Skeletal muscle tissue (tissue), 4 donors: ENCODE data around the gene GUSB. TPM values are rescaled to one million over a fixed set of nuclear protein-coding genes. Genes with fewer than 3 reads are reported as not detected.
A peak's percentile ranks its signal among the peaks of the same experiment; 100 is the strongest.
"Not testable (repeated sequence)": the region's sequence is repeated elsewhere in the genome, so short reads cannot be mapped to it uniquely, and the experiment has no call there.

Experiments used
- H3K27ac ChIP-seq: one replicate; pipeline ENCODE4 v1.7.0; 2013; ENCODE audit warnings: mild to moderate bottlenecking, low read depth, low read length, inconsistent platforms
- H3K27me3 ChIP-seq, 3 donors: one replicate each; pipeline ENCODE4 v1.7.0; 2013; ENCODE audit warnings: low read length in 3 of 3; ENCODE audit not compliant: control insufficient read depth in 3 of 3, insufficient read depth in 3 of 3
- H3K36me3 ChIP-seq, 3 donors: one replicate each; pipeline ENCODE4 v1.7.0; 2013; ENCODE audit warnings: low read length in 3 of 3; ENCODE audit not compliant: control insufficient read depth in 3 of 3, insufficient read depth in 3 of 3
- H3K4me1 ChIP-seq, 3 donors: one replicate each; pipeline ENCODE4 v1.7.0; 2013; ENCODE audit warnings: low read length in 3 of 3, mild to moderate bottlenecking in 3 of 3; ENCODE audit not compliant: control insufficient read depth in 3 of 3, insufficient read depth in 3 of 3
- H3K4me3 ChIP-seq, 3 donors: one replicate each; pipeline ENCODE4 v1.7.0; 2013; ENCODE audit warnings: low read length in 3 of 3
- H3K9ac ChIP-seq, 3 donors: one replicate each; pipeline ENCODE4 v1.7.0; 2013; ENCODE audit warnings: low read length in 3 of 3, mild to moderate bottlenecking in 3 of 3, moderate library complexity in 2 of 3, low read depth in 1 of 3
- H3K9me3 ChIP-seq, 3 donors: one replicate each; pipeline ENCODE4 v1.7.0; 2013; ENCODE audit warnings: low read length in 3 of 3; ENCODE audit not compliant: control insufficient read depth in 3 of 3
- total RNA-seq: library from RNA; depleted of rRNA; stranded (reverse); fragments of >200 nt; gene quantifications from one replicate; pipeline ENCODE4 v1.2.3, GENCODE V29; 2014
- donor health status: Osteomylitis.

The GUSB gene
- 32.9 TPM for total RNA-seq

DNA sequence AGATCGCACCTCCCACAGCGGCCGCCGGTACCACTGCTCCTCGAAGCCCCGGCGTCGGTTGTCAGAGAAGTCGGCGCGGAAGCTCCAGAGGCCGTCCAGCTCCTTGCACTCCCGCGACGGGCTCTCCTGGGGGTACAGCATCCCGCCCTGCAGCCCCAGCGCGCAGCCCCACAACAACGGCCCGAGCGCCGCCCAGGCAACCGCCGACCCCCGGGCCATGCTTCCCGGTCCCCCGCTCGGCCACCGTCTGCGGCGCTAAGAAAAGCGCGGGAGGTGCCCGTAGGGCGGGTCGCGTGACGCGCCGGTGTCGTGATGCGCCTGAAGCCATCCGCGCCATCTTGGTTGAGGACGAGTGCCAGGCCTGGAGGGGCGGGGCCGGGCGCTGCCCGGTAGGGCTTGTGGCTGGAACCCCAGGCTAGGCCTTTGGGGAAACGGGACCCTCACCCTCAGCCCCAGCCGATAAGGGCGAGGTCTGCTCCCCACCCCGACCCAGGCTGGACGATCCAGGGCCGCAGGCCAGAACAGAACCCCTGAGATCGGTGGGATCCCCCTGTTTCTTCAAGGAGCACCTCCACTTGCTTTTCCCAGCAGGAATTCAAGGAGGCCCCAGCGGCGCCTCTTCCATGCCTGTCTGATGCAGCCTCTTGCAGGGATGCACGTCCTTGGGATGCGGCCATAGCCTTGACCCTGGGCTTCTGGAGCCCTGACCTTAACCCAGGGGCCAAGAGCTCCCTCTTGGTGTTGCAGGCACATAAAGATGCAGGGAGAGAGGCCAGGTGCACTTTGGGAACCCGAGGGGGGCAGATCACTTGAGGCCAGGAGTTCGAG lies at the start of gene GUSB:
Gene GUSB (minus strand): TSS at position 249 of the 828 bp plus-strand sequence. CDS start 30 bp downstream, at position 219.
- Histone ChIP-seq H3K4me3 (peak within 1 kb of the TSS; percentile 79 to 84 (median 83)), H3K9me3 (no peaks in the 10 kb centered on the region), H3K27ac (peak within 1 kb of the TSS; percentile 69), H3K36me3 (peaks cover 9 to 12% (median 10%) of the 10 kb centered on the region in 3 donors), H3K27me3 (no peaks in the 10 kb centered on the region), H3K9ac (peak within 1 kb of the TSS; percentile 83 to 92 (median 91)), H3K4me1 (peaks cover 13 to 19% (median 13%) of the 10 kb centered on the region in 3 donors)

DNA sequence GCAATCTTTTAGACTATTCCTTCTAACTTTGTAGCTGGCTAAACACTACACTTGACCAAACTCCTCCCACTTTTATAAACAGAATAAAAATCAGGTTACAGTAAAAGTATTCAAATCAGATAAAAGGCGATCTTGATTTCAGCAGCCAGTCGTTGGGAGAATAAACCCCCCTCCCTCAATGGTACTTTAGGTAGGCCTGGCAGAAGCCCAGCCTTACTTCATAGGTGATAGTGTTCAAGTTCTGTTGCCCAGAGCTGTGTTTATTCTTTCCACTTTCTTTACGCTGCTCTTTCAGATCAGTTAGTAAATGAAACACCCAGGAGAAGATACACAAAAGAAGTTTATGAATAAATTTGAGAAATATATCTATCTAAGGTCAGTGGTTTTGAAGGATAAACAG lies 46.3 kb upstream of the GUSB start:
- not testable (repeated sequence) for H3K27me3 ChIP-seq, H3K4me3 ChIP-seq, H3K36me3 ChIP-seq, H3K9me3 ChIP-seq, H3K27ac ChIP-seq, H3K4me1 ChIP-seq, H3K9ac ChIP-seq

DNA sequence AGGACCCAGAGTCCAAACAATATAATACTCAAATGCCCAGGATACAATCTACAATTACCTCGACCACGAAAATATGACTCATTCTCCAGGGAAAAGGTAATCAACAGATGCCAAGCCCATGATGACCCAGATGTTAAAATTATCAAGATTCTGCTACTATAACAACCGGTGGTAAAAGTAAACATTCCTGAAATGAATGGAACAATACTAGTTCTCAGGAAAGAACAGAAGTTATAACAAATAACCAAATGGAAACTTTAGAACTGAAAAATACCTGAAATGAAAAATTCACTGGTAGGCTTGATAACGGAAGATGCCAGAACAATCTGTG lies 34.1 kb upstream of the GUSB start:
- no peak overlapping the region for H3K4me3 ChIP-seq
- no peaks in the 10 kb centered on the region for H3K36me3 ChIP-seq
- no peaks in the 10 kb centered on the region for H3K4me1 ChIP-seq
- no peaks in the 10 kb centered on the region for H3K27me3 ChIP-seq
- H3K9ac ChIP-seq, result no peak overlapping the region
- H3K9me3 ChIP-seq, result no peaks in the 10 kb centered on the region
- no peak overlapping the region for H3K27ac ChIP-seq

DNA sequence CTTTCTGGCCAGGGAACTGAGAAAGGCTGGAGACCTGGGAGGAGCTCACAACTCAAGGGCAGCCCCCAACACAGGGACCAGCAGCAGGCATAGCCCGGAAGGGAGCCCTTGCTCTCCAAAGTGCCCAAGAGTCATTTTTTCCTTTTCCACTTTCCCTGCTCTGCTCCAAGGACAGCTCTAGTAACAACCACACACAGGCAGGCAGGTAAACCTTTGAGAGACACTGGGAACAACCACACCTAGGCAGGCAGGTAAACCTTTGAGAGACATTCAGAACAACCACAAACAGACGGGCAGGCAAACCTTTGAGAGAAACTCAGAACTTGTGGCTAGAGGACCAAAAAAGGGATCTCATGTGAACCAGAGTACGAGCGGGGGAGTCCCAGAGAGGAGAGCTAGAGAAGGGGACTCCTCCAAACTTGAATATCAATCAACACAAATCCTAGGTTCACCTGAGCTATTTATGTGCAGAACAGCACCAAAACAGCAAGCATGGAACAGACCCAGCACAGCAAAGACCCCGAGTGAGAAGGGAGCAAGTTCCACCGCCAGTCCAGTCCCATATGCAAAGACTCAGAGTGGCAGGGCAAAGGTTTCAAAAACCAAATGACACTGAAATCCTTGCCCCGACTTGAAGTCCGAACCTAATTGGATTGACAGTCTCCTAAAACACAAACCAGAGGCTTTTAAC lies 33.6 kb upstream of the GUSB start:
- Histone ChIP-seq H3K36me3 (no peaks in the 10 kb centered on the region), H3K4me1 (no peaks in the 10 kb centered on the region), H3K27me3 (no peaks in the 10 kb centered on the region), H3K9me3 (no peaks in the 10 kb centered on the region), H3K4me3 (no peak overlapping the region), H3K27ac (no peak overlapping the region), H3K9ac (no peak overlapping the region)

DNA sequence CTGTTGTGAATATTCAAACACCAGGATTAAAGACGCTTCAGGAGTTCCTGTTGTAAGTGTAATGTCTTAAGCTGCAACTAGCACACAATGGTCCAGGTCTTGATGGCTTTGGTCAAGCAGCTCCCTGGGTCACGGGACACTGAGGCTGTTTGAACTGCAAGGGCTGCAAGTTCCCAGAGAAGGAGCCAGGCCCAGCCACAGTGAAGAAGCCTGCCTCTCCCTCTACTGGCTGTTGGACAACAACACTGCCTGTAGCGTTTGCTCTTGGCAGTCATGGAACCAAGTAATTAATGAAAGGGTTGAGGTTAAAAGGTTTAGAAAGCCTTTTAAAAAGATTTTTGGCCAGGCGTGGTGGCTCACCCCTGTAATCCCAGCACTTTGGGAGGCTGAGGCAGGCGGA lies 31.9 kb upstream of the GUSB start:
- H3K9me3 ChIP-seq, result no peaks in the 10 kb centered on the region
- no peaks in the 10 kb centered on the region for H3K27me3 ChIP-seq
- H3K9ac ChIP-seq, result no peak overlapping the region
- H3K4me3 ChIP-seq, result no peak overlapping the region
- H3K4me1 ChIP-seq, result no peaks in the 10 kb centered on the region
- no peaks in the 10 kb centered on the region for H3K36me3 ChIP-seq
- no peak overlapping the region for H3K27ac ChIP-seq

DNA sequence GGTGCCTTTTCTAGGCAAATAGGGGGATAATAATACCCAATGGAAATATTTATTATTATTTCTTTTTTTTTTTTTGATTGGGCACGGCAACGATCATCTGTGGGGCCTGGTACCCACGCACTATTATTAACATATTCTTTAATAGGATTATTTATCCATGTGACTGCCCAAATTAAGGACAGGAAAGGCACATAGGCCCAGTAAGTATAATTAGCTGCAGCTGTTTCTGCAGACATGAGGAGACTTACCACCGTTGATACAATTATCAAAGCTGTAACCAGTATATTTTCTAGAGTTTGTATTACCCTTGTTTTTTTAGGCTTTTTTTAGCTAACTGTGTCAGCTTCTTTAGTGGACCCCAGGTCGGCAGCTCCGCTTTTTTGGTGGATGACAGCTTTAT lies 25.2 kb upstream of the GUSB start:
- H3K27ac ChIP-seq, result no peak overlapping the region
- no peaks in the 10 kb centered on the region for H3K36me3 ChIP-seq
- H3K9ac ChIP-seq, result no peak overlapping the region
- H3K27me3 ChIP-seq, result no peaks in the 10 kb centered on the region
- no peak overlapping the region for H3K4me3 ChIP-seq
- H3K9me3 ChIP-seq, result no peaks in the 10 kb centered on the region
- H3K4me1 ChIP-seq, result no peaks in the 10 kb centered on the region

DNA sequence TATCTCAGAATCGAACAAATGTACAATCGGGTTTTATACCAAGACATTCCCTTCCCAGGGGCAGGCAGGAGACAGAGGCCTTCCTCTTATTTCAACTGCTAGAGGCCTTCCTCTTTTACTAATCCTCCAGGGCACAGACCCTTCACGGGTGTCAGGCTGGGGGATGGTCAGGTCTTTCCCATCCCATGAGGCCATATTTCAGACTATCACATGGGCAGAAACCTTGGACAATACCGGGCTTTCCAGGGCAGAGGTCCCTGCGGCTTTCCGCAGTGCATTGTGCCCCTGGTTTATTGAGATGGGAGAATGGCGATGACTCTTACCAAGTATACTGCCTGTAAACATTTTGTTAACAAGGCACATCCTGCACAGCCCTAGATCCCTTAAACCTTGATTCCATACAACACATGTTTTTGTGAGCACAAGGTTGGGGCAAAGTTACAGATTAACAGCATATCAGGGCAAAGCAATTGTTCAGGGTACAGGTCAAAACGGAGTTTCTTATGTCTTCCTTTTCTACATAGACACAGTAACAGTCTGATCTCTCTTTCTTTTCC lies 23.2 kb upstream of the GUSB start:
- H3K27me3 ChIP-seq, H3K9ac ChIP-seq, H3K36me3 ChIP-seq, H3K4me1 ChIP-seq, H3K27ac ChIP-seq, H3K9me3 ChIP-seq, H3K4me3 ChIP-seq: not testable (repeated sequence)

DNA sequence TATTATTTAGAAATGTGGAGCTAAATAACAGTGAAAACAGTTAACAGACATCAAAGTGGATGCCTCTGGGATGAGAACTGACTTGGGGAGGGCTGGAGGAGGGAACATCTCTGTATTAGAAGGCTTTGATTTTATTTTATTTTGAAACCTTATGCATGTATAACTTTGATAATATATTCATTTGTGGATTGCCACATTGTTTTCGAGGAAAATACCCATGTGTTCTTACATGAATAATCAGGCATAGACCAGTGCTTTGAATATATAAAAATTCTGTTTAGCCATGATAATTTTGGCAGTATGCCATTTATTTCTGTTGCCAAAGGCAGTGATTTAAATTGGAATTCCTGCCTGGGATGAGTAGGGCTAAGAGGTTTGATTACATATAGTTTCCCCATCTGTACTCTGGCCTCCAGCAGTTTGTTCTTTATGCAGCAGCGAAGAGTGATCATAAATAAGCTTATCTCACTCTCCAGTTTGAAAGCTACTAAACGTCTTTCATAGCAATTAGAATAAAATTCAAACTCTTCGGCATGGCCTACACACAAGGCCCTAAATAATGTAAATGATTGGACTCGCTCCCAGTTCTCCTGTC lies 18.9 kb upstream of the GUSB start:
- H3K27ac ChIP-seq, H3K9me3 ChIP-seq, H3K27me3 ChIP-seq, H3K4me3 ChIP-seq, H3K9ac ChIP-seq, H3K4me1 ChIP-seq, H3K36me3 ChIP-seq: not testable (repeated sequence)

DNA sequence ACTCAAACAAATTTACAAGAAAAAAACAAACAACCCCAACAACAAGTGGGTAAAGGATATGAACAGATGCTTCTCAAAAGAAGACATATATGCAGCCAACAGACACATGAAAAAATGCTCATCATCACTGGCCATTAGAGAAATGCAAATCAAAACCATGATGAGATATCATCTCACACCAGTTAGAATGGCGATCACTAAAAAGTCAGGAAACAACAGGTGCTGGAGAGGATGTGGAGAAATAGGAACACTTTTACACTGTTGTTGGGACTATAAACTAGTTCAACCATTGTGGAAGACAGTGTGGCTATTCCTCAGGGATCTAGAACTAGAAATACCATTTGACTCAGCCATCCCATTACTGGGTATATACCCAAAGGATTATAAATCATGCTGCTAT lies 13.0 kb upstream of the GUSB start:
- H3K9ac ChIP-seq, H3K4me3 ChIP-seq, H3K9me3 ChIP-seq, H3K27me3 ChIP-seq, H3K27ac ChIP-seq, H3K36me3 ChIP-seq, H3K4me1 ChIP-seq: not testable (repeated sequence)

DNA sequence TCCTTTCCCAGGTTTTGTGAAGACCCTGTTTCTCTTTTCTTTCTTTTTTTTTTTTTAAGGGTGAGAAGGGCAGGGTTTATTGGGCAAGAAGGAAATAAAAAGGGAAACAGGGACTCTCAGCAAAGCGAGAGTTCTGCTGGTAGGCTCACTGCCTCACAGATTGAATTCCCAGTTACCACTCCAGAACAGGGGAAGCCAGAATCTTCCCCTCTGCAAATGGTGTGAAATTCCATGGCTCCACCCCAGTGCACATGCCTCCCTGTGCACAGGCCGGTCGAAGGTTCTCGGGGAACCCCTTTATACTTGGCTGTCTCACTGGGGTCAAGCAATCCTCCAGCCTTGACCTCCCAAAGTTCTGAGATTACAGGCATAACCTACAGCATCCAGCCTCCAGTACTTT lies 10.5 kb upstream of the GUSB start:
- H3K27ac ChIP-seq, result no peak overlapping the region
- no peak overlapping the region for H3K4me3 ChIP-seq
- H3K36me3 ChIP-seq, result no peaks in the 10 kb centered on the region
- H3K9me3 ChIP-seq, result no peaks in the 10 kb centered on the region
- H3K9ac ChIP-seq, result no peak overlapping the region
- no peaks in the 10 kb centered on the region for H3K4me1 ChIP-seq
- no peaks in the 10 kb centered on the region for H3K27me3 ChIP-seq
